Posterior vena cava (tissue), 2 donors: ENCODE measurements around the gene RUNX1. TPM values are rescaled to one million over a fixed set of nuclear protein-coding genes. Genes with fewer than 3 reads are reported as not detected.

ENCODE experiments used
- DNase-seq: peaks from one replicate; pipeline ENCODE4 v3.0.0-alpha.2; 2020; ENCODE audit warnings: low spot score
- intact Hi-C, 2 donors: fragments of 100-400 bp; cut with DNase I; formaldehyde crosslinking; loops; one replicate each; pipeline versions ENCODE4 v1.14.1 to v1.14.2; 2022 to 2023
- total RNA-seq, 2 donors: library from RNA; stranded (reverse); fragmentation: NEBNext Ultra II Directional; extraction: Animal tissue kit (Norgen Biotek cat#: 25700); gene quantifications; one replicate each; pipeline ENCODE4 v1.2.1, GENCODE V29; 2021
- donor health status: DM: yes; HTN: yes; CAD: no.
- donor health status: DM: yes; HTN: yes; CAD: no.

Gene RUNX1
- total RNA-seq, 2 donors from 2014 or later, result 39.6 to 59.3 TPM

- intact Hi-C loops, result no loop called here
- no peak for DNase-seq
Measured at GRCh38 chr21:34942911-34943310, 106.2 kb downstream of the RUNX1 start.

- intact Hi-C loops, result no loop called here
- no peak for DNase-seq
Measured at GRCh38 chr21:34941162-34941561, 107.9 kb downstream of the RUNX1 start.

- DNase-seq, result no peak
- intact Hi-C loops, result loop anchor here in 1 of 2 donors (1.0 kb wide), 1 partner anchor 25 kb away; no protein-coding TSS in a partner anchor
Measured at GRCh38 chr21:34939673-34940331, 109.3 kb downstream of the RUNX1 start.

GRCh38 chr21:34938089-34938764 lies 110.9 kb downstream of the RUNX1 start:
- intact Hi-C loops, result no loop called here

GRCh38 chr21:34936883-34937563 lies 112.1 kb downstream of the RUNX1 start:
- no peak for DNase-seq
- intact Hi-C loops, result no loop called here

More at GRCh38 chr21:34938089-34938764, 110.9 kb downstream of the RUNX1 start:
- DNase-seq, result no peak

- intact Hi-C loops, result no loop called here
- DNase-seq, result no peak
Measured at GRCh38 chr21:34936371-34936789, 112.7 kb downstream of the RUNX1 start.

GRCh38 chr21:34935898-34936297 lies 113.2 kb downstream of the RUNX1 start:
- intact Hi-C loops, result no loop called here
- no peak for DNase-seq

- intact Hi-C loops, result no loop called here
- no peak for DNase-seq
Measured at GRCh38 chr21:34935452-34935851, 113.7 kb downstream of the RUNX1 start.

GRCh38 chr21:34934350-34934749 lies 114.8 kb downstream of the RUNX1 start:
- intact Hi-C loops, result loop anchor here in 1 of 2 donors (5.0 kb wide), 1 partner anchor 1478 kb away; no protein-coding TSS in a partner anchor
- no peak for DNase-seq

- DNase-seq, result no peak
- intact Hi-C loops, result loop anchor here in 1 of 2 donors (5.0 kb wide), 1 partner anchor 1479 kb away; no protein-coding TSS in a partner anchor
Measured at GRCh38 chr21:34933609-34934335, 115.3 kb downstream of the RUNX1 start.

GRCh38 chr21:34932233-34932632 lies 116.9 kb downstream of the RUNX1 start:
- no peak for DNase-seq
- intact Hi-C loops, result loop anchor here in 1 of 2 donors (5.0 kb wide), 1 partner anchor 1480 kb away; no protein-coding TSS in a partner anchor

- intact Hi-C loops, result loop anchor here in 1 of 2 donors (5.0 kb wide), 1 partner anchor 1481 kb away; no protein-coding TSS in a partner anchor
Measured at GRCh38 chr21:34930971-34931370, 118.1 kb downstream of the RUNX1 start.

GRCh38 chr21:34928637-34929036 lies 120.5 kb downstream of the RUNX1 start:
- DNase-seq, result no peak
- intact Hi-C loops, result no loop called here

More at GRCh38 chr21:34930971-34931370, 118.1 kb downstream of the RUNX1 start:
- DNase-seq, result no peak

- intact Hi-C loops, result no loop called here
- DNase-seq, result no peak
Measured at GRCh38 chr21:34927992-34928391, 121.1 kb downstream of the RUNX1 start.

- no peak for DNase-seq
- intact Hi-C loops, result no loop called here
Measured at GRCh38 chr21:34926803-34927467, 122.2 kb downstream of the RUNX1 start.

GRCh38 chr21:34925597-34925996 lies 123.5 kb downstream of the RUNX1 start:
- intact Hi-C loops, result no loop called here
- DNase-seq, result no peak

- intact Hi-C loops, result no loop called here
Measured at GRCh38 chr21:34924771-34925419, 124.2 kb downstream of the RUNX1 start.

GRCh38 chr21:34924194-34924593 lies 124.9 kb downstream of the RUNX1 start:
- DNase-seq, result no peak
- intact Hi-C loops, result no loop called here

More at GRCh38 chr21:34924771-34925419, 124.2 kb downstream of the RUNX1 start:
- no peak for DNase-seq
